GM19395 (cell line): Measurements from ENCODE around the gene MDP1.
"Not testable (repeated sequence)": the region's sequence is repeated elsewhere in the genome, so short reads cannot be mapped to it uniquely, and the experiment has no call there.

Source experiments
- ATAC-seq: cut with Tn5 transposase; IDR thresholded peaks from one replicate; pipeline ENCODE4 v1.9.1; 2021; ENCODE audit warnings: mild to moderate bottlenecking, moderate library complexity; ENCODE audit not compliant: unreplicated experiment

MDP1 gene

GRCh38 chr14:24232121-24232644, 16.3 kb upstream of the MDP1 start, which contains the start of gene NEDD8:
Gene NEDD8 (minus strand): TSS chr14:24232367. CDS start chr14:24232267, 100 bp downstream.
- peak; percentile 82 for ATAC-seq

DNA sequence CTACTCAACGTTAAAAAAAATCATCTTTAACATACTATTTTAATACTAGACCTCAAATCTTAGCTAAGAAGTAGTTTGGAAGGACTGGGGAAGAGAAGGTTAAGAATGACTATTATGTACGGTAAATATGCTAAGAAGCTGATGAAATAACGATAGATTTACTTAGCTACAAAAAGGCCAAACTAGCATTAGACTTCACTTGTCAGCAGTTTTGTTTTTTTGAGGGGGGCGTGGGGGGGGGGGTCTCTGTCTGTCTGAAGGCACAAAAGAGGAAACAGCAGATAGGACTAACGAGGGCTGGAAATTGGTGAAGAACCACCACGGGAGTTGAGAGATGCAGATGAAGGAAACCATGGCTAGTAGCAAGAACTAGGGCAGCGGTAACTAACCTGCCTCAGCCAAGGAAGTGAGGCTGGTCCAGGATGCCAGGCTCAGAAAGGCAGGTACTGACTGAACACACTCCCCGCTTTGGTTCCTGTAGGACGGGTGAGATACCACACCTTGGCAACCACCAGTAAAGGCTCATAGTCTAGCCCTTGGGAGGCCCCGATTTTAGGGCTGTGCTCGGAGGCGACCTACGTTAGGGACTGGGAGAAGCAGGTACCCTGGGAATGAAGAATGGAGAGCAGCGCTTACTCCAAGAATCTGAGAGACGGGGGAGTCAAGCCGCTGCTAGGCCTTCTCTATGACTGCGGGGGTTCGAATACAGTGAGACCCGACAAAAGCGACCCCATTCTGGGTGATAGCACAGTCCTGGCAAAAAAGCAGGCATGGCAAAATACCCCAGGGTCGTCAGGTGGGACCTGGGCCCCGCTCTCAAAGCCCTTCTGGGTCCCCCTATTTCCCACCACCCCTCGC, 15.6 kb upstream of the MDP1 start:
- ATAC-seq, result peak; percentile 10

DNA sequence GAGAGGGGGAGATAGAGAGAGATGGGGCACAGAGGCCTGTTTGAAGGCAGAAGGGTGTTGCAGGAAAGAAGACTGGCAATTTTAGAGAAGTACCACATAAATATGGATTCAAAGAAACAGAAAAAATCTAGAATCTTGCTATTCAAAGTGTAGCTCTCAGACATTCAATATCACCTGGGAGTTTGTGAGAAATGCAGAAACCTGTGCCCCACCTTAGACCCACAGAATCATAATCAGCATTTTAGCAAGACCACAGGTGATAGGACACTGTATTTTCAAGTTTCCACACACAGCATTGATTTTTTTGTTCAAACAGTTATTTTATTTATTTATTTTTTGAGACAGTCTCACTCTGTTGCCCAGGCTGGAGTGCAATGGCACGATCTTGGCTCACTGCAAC, 13.0 kb upstream of the MDP1 start:
- no peak for ATAC-seq

- no peak for ATAC-seq
Measured at GRCh38 chr14:24226473-24226872, 10.6 kb upstream of the MDP1 start.

GRCh38 chr14:24224618-24225071, 8.8 kb upstream of the MDP1 start:
- no peak for ATAC-seq

DNA sequence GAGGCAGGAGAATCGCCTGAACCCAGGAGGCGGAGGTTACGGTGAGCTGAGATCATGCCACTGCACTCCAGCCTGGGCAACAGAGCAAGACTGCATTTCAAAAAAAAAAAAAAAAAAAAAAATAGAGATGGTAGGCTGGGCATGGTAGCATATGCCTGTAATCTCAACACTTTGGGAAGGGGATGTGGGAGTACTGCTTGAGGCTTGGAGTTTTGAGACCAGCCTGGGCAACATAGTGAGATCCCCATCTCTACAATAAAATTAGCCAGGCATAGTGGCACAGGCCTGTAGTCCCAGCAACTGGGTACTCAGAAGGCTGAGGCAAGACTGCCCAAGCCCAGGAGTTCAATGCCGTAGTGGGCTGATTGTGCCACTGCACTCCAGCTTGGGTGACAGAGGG, 7.1 kb upstream of the MDP1 start:
- ATAC-seq, result not testable (repeated sequence)

GRCh38 chr14:24219521-24219920, 3.7 kb upstream of the MDP1 start:
- ATAC-seq, result no peak

- no peak for ATAC-seq
Measured at GRCh38 chr14:24219080-24219479, 3.2 kb upstream of the MDP1 start.

- not testable (repeated sequence) for ATAC-seq
Measured at GRCh38 chr14:24216876-24217275, 1.0 kb upstream of the MDP1 start.

- ATAC-seq, result no peak
Measured at GRCh38 chr14:24216345-24216699, 456 bp upstream of the MDP1 start.

GRCh38 chr14:24213866-24214662, 1.8 kb downstream of the MDP1 start:
- no peak for ATAC-seq

DNA sequence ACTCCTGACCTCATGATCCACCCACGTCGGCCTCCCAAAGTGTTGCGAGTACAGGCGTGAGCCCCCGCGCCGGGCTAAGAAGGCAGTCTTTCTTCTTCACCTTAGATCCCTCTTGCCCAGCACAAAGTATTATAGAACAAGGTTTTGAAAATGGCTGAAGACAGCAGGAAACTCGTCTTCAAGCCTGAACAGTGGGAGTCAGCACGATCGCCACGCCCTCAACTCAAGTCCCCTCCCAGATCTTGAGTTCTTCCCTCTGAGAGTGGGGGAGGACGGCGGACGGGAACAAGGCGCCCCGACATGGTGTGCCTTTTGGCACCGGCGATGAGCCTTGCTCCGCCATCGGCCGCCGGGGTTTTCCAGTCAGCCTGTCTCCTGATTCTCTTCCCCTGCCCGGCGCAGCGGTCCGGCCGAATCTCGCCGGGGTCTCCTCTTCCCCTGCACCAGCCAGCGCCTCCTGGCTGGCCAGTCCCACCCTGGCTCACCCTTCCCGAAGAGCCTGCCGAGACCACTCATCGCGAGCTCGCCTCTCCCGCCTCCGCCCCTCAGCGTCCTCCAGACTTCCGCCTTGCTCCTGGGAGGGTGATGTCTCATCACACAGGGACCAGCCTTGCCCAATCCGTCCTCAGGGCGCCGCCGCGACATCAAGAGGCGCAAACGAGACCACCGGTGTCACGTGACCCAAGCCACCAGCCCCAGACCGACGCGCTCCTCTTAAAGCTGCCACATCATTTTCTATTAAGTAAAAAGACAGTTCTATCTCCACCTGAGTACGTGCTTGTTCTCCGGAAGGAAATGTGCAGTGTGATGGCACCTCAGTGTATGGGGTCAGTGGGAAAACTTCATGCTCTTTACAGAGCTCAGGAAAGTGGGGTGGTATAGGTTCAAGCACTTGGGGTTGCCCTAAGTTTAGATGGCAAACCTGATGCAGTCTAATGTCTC, 2.7 kb downstream of the MDP1 start, which contains the start of gene CHMP4A:
Gene CHMP4A (minus strand): TSS at position 565 of the 942 bp plus-strand sequence. CDS start 49 bp downstream, at position 516.
- ATAC-seq, result peak; percentile 80

DNA sequence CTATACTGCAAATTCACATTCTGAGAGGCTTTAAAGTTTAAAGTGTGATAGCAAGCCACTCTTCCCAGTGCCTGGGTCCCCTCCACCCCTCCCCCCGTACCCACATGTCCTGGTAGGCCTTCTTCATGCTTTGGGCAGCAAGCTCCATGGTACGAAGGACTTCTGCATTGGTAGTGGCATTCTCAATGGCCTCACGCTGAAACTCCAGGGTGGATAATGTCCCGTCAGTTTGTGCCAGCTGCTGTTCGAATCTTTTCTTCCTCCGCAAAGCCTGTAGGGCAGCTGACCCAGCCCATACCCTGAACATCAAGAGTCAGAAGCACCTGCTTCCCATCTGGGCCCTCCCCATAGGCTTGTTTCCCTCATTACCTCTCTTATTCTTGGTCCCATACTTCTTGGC, 4.6 kb downstream of the MDP1 start:
- no peak for ATAC-seq

DNA sequence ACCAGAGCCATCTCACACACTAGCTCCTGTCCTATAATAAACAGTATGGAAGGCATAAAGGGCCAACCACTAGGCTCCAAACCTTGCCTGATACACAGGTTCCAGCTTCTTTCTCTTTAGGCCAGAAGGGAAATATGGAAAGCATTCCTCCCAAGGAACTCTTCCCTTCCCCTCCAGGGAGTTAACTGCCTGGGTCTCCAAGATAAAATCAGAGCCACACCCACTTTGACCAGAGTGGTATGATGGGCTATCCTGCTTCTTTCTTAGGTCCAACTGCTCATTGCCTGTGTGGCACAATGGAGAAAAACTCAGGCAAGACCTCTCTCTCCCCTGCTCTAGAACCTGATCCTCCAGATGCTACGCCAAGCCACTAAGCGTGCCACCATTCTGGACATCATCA, 8.2 kb downstream of the MDP1 start:
- no peak for ATAC-seq

DNA sequence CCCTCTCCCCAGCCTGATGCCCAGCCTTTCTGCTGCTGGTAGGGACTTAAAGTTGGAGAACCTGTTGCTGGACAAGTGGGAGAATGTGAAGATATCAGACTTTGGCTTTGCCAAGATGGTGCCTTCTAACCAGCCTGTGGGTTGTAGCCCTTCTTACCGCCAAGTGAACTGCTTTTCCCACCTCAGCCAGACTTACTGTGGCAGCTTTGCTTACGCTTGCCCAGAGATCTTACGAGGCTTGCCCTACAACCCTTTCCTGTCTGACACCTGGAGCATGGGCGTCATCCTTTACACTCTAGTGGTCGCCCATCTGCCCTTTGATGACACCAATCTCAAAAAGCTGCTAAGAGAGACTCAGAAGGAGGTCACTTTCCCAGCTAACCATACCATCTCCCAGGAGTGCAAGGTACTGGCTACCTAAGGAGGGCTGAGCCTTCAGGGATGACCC, 8.7 kb downstream of the MDP1 start:
- no peak for ATAC-seq

DNA sequence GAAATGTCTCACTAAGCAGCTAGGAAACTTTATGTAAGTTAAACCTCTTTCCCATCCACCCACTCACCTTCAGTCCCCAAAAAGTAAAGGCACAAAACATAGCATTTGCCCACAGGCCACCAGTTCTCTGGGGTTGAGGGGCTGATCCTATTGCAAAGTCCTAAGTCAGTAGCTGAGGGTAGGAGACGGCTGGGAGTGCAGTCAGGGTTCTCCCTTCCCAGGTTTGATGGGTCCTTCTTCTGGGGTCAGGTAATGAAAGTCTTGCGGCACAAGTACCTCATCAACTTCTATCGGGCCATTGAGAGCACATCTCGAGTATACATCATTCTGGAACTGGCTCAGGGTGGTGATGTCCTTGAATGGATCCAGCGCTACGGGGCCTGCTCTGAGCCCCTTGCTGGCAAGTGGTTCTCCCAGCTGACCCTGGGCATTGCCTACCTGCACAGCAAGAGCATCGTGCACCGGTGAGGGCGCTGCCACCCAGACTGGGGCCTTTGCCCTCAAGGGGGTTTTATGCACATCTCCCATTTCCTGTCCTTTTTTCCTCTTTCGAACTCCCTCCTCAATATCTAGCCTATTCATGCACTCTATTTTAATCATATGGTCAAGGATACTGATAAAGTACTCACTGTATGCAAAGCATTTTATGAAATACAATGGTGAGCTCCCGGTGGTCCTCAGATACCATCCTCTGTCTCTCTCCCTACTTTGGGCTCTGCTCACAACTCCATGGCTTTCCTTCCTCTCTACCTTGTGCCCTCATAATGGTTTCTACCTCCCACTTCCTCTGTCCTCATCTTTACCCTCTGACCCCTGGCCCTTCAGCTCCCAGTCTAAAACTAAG, 9.4 kb downstream of the MDP1 start:
- ATAC-seq, result no peak

- no peak for ATAC-seq
Measured at GRCh38 chr14:24204163-24205146, 11.4 kb downstream of the MDP1 start.

DNA sequence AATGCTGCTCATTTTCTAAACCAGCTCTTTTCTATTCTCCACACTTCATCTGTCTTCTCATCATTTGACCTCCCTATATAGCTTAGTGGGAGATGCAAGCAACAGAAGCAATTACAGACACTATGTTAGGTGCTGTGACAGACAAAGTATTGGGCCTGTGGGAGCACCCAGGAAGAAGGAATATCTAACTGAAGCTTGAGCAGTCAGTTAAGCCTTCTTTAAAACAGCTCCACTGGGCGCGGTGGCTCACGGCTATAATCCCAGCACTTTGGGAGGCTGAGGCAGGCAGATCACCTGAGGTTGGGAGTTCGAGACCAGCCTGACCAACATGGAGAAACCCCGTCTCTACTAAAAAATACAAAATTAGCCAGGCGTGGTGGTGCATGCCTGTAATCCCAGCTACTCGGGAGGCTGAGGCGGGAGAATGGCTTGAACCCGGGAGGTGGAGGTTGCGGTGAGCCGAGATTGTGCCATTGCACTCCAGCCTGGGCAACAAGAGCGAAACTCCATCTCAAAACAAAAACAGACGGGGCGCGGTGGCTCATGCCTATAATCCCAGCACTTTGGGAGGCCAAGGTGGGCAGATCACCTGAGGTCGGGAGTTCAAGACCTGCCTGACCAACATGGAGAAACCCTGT, 12.5 kb downstream of the MDP1 start:
- not testable (repeated sequence) for ATAC-seq
